ENCODE results near the gene TMEM150B.

The TMEM150B gene

DNA sequence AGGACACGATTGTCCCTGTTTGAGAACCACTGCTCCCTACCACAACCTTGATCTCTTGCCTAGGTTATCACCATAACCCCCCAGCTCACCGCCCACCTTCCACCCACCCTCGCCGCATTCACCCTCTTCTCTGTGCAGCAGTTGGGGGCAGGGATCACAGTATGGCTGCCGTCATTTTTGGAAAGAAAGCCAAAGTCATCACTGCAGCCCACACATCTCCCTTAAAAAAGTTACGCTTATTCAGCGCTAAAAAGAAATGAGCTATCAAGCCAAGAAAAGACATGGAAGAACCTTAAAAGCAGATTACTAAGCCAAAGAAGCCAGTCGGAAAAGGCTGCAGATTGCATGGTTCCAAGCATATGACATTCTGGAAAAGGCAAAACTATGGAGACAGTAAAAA is 55.8 kb downstream of the TMEM150B start:
- TF ChIP-seq, protein P1, sequence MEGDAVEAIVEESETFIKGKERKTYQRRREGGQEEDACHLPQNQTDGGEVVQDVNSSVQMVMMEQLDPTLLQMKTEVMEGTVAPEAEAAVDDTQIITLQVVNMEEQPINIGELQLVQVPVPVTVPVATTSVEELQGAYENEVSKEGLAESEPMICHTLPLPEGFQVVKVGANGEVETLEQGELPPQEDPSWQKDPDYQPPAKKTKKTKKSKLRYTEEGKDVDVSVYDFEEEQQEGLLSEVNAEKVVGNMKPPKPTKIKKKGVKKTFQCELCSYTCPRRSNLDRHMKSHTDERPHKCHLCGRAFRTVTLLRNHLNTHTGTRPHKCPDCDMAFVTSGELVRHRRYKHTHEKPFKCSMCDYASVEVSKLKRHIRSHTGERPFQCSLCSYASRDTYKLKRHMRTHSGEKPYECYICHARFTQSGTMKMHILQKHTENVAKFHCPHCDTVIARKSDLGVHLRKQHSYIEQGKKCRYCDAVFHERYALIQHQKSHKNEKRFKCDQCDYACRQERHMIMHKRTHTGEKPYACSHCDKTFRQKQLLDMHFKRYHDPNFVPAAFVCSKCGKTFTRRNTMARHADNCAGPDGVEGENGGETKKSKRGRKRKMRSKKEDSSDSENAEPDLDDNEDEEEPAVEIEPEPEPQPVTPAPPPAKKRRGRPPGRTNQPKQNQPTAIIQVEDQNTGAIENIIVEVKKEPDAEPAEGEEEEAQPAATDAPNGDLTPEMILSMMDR (IDR thresholded peaks at IDR 0.05; ENCODE audit: extremely low read depth, missing control alignments), result no peak
- no peak for DNase-seq (ENCODE audit: low spot score)

DNA sequence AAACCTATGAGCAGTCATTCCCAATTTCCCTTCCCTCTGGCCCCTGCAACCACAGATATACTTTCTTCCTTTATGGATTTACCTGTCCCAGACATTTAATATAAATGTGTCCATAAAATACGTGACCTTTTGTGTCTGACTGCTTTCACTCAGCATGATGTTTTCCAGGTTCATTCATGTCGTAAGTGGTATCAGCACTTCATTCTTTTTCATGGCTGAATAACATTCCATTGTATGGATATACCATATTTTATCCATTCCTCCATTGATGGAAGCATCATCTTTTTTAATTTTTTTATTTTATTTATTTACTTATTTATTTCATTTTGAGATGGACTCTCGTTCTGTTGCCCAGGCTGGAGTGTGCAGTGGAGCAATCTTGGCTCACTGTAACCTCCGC is 58.3 kb downstream of the TMEM150B start:
- no peak for DNase-seq (ENCODE audit: low spot score)
- TF ChIP-seq, protein P1 (IDR thresholded peaks at IDR 0.05; ENCODE audit: extremely low read depth, missing control alignments), result no peak

DNA sequence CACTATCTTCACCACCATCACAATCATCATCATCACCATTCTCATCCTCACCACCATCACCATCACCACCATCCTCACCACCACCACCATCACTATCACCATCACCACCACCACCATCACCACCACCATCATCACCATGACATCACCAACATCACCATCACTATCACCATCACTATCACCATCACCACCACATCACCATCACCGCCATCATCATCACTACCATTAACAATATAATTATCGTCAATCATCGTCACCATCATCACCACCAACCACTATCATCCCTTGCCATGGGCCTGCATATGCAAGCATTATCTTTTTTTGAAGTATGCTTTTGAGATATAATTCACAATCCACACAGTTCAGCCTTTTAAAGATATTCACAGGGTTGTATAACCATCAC is 58.7 kb downstream of the TMEM150B start:
- TF ChIP-seq, protein P1 (IDR thresholded peaks at IDR 0.05; ENCODE audit: extremely low read depth, missing control alignments), result no peak
- DNase-seq (ENCODE audit: low spot score), result no peak

DNA sequence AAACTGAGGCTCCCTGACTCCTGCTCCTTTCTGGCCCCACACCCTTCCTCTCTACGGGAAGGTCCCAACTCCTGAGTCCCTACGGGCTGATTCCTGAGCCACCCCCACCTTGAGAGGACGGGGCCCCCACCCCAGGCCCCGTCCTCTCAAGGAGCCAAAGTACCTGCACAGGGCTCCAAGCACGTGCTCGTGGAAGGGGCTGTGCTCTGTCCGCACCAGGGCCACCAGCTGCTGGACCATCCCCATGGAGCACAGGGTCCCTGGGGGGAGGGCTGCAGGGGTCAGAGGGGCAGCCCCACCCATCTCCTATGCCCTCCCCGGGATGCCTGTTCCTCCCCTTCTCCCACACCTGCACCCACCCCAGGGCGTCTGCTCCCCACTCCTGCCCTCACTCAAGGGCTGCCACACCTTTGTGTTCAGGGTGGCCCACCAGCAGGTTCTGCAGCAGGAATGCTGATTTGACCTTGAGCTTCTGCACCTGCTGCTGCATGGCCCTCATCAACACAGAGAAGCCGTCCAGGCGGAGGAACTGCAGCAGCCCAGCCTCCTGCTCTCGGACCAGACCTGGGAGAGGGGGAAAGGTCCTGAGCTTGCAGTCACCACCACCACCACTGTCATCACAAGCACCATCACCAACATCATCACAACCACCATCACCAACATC is 59.3 kb downstream of the TMEM150B start:
- TF ChIP-seq, protein P1 (IDR thresholded peaks at IDR 0.05; ENCODE audit: extremely low read depth, missing control alignments), result no peak
- DNase-seq (ENCODE audit: low spot score), result no peak

DNA sequence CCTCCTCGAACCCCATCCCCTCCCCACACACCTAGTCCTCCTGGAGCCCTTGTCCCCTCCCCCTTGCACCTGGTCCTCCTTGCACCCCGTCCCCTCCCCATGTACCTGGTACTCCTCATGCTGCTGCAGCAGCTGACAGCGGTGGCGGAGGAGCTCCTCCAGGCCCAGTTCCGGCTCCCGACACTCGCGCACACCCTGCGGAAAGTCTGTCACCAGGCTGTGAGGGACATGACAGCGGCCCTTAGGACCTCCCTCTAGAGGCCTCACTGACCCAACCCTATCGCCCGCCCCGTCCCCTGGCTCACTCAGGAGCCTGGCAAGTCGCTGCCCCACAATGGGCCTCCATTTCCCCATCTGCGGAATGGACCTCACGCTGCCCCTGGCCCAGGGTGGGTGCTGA is 60.0 kb downstream of the TMEM150B start:
- TF ChIP-seq, protein P1 (IDR thresholded peaks at IDR 0.05; ENCODE audit: extremely low read depth, missing control alignments), result no peak
- DNase-seq (ENCODE audit: low spot score), result no peak

DNA sequence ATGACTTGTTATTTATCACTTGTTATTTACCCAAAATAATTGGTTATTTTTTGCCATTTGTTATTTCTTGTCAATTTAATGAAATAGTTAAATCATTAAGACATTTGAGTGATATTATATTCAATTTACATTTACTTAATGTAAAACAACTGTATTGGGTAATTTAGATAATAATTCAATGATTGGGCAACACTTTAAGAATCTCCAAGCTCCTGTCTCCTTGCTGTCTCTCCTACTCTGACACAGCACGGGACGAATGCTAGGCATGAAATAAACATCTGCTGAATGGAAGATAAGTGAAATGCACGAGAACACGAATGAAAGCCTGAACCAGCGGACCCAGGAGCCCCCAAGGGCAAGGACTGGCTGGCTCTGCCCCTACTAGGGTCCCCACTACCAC is 60.6 kb downstream of the TMEM150B start:
- TF ChIP-seq, protein P1 (IDR thresholded peaks at IDR 0.05; ENCODE audit: extremely low read depth, missing control alignments), result no peak
- DNase-seq (ENCODE audit: low spot score), result no peak
